Ovary (tissue), 9 donors: ENCODE data around the gene RGS6. TPM values are rescaled to one million over a fixed set of nuclear protein-coding genes. Genes with fewer than 3 reads are reported as not detected.

ENCODE experiments used
- DNase-seq, 5 donors: peaks; one replicate each; pipeline ENCODE4 v3.0.0-alpha.2; 2019 to 2020
- H3K27ac ChIP-seq, 2 donors: fragments of 200-600 bp; one replicate each; pipeline versions ENCODE4 v1.5.1 to v1.8.0; 2019 to 2022
- H3K27me3 ChIP-seq: fragments of 200-600 bp; one replicate; pipeline ENCODE4 v1.8.0; 2022
- H3K36me3 ChIP-seq: fragments of 200-600 bp; sonication (generic); one replicate; pipeline ENCODE4 v1.5.1; 2019
- H3K4me1 ChIP-seq: one replicate; pipeline ENCODE4 v1.8.1; 2013; ENCODE audit warnings: mild to moderate bottlenecking, moderate library complexity; ENCODE audit not compliant: insufficient read depth
- H3K4me3 ChIP-seq: fragments of 200-600 bp; sonication (generic); one replicate; pipeline ENCODE4 v1.5.1; 2017
- H3K9me3 ChIP-seq, 2 donors: fragments of 200-600 bp in 1 of 2; sonication (generic) in 1 of 2; one replicate each; pipeline versions ENCODE4 v1.5.1 to v1.8.1; 2013 to 2019; ENCODE audit warnings: mild to moderate bottlenecking in 1 of 2, moderate library complexity in 1 of 2
- EP300 ChIP-seq: sonication (generic); formaldehyde crosslinking; IDR thresholded peaks from one replicate; pipeline ENCODE4 v1.6.1; 2017; ENCODE audit warnings: antibody characterized with exemption
- POLR2A ChIP-seq: fragments of 450-650 bp; IDR thresholded peaks from one replicate; pipeline ENCODE4 v1.6.1; 2017; ENCODE audit warnings: antibody characterized with exemption, mild to moderate bottlenecking, moderate library complexity
- WGBS, 3 donors: extraction: QIAGEN DNeasy Blood & Tissue Kit in 1 of 3; methylation state at CpG; one replicate each; pipeline versions ENCODE4 v1.1.5 to v1.1.7; 2013 to 2017; 5-methylcytosine and 5-hydroxymethylcytosine counted together
- intact Hi-C, 4 donors: fragments of 100-400 bp; cut with DNase I; formaldehyde crosslinking; loops; one replicate each; pipeline versions ENCODE4 v1.11.0 to v1.15.1; 2022 to 2023
- polyA plus RNA-seq, 2 donors: library from polyadenylated mRNA; stranded (reverse); fragments of 200-250 nt in 1 of 2; fragments of 350-450 nt in 1 of 2; fragmentation: Illumina TruSeq in 1 of 2; extraction: RNeasy Lipid Tissue Mini Kit (QIAGEN cat#74804) in 1 of 2; gene quantifications; one replicate each; pipeline ENCODE4 v1.2.3, GENCODE V29; 2013 to 2014
- total RNA-seq, 7 donors: library from RNA; depleted of rRNA in 2 of 7; stranded (reverse); fragments of >200 nt in 2 of 7; fragmentation: NEBNext Ultra II Directional in 3 of 7; extraction: Animal tissue kit (Norgen Biotek cat#: 25700) in 3 of 7; gene quantifications; one replicate each; pipeline versions ENCODE4 v1.1.0 to v1.2.4, GENCODE V29; 2016 to 2023
- TF ChIP-seq, protein P1 (sequence below), 3 donors: fragments of 450-650 bp in 2 of 3; fragments of 200-600 bp in 1 of 3; IDR thresholded peaks; one replicate each; pipeline versions ENCODE4 v1.5.1 to v1.8.0; 2016 to 2022; ENCODE audit warnings: antibody characterized with exemption in 3 of 3, mild to moderate bottlenecking in 1 of 3
- donor health status: DM: no; HTN: no; CAD: no; lungs with moderate emphysema.
- donor health status: DM: no; HTN: no; CAD: no.
- donor health status: Bipolar disorder and iron deficiency.
- donor health status: DM: yes; HTN: yes; CAD: no.
- donor health status: DM: no; HTN: no; CAD: no.
- donor health status: DM: yes; HTN: yes; CAD: no.

RGS6 gene
- total and polyA plus RNA-seq, 9 donors = 0.53 to 6.9 (median 1.1) TPM

DNA sequence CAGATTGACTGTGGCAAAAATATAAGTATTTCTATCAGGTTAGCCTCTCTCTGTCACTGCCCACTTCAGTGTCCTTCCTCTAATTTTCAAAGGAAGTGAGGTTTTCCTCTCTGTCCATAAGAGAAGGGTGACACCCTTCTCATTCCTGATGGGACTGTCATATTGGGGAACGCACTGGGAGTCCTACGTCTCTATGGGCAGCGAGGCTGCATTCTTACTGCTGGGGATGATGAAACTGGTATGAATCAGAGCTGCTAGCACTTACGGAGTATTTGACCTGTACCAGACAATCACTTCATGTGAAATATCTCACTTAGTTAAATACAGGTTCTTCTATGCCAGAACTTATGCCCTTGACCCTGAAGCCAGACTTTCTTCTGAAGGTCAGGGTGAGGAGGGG, 525.4 kb downstream of the RGS6 start:
- no peaks in the 10 kb centered on the region for H3K36me3 ChIP-seq
- TF ChIP-seq, protein P1, sequence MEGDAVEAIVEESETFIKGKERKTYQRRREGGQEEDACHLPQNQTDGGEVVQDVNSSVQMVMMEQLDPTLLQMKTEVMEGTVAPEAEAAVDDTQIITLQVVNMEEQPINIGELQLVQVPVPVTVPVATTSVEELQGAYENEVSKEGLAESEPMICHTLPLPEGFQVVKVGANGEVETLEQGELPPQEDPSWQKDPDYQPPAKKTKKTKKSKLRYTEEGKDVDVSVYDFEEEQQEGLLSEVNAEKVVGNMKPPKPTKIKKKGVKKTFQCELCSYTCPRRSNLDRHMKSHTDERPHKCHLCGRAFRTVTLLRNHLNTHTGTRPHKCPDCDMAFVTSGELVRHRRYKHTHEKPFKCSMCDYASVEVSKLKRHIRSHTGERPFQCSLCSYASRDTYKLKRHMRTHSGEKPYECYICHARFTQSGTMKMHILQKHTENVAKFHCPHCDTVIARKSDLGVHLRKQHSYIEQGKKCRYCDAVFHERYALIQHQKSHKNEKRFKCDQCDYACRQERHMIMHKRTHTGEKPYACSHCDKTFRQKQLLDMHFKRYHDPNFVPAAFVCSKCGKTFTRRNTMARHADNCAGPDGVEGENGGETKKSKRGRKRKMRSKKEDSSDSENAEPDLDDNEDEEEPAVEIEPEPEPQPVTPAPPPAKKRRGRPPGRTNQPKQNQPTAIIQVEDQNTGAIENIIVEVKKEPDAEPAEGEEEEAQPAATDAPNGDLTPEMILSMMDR (IDR thresholded peaks at IDR 0.05) = no peak
- TF ChIP-seq EP300 (no peak), POLR2A (no peak)
- DNase-seq = no peak
- H3K4me3 ChIP-seq = no peak overlapping the region
- no peaks in the 10 kb centered on the region for H3K9me3 ChIP-seq
- no peak overlapping the region for H3K27ac ChIP-seq
- intact Hi-C loops = no loop called here
- WGBS, 3 donors = 81 to 86% (median 81%) methylated on average over 4 of the region's 4 CpGs
- H3K27me3 ChIP-seq = no peaks in the 10 kb centered on the region
- no peaks in the 10 kb centered on the region for H3K4me1 ChIP-seq

DNA sequence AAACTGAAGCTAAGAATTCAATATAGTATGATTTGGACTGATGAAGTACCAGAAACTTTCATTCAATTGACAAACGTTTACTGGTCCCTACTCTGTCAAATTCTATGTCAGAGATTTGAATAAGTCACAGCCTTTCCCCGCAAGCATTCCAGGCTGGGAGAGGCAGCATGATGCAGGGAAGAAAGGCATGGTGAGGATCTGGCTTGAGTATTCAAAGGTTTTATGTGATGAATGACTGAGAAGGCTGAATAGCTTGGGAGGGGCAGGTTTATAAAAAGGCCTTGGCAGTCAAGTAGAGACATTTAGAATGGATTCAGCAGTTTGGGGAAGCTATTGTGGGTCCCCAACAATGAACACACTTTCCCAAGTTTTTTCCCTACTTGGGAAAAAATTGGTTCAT, 529.8 kb downstream of the RGS6 start:
- intact Hi-C loops = no loop called here
- Histone ChIP-seq H3K27me3 (no peaks in the 10 kb centered on the region), H3K27ac (no peak overlapping the region), H3K4me3 (no peak overlapping the region), H3K4me1 (no peaks in the 10 kb centered on the region), H3K9me3 (no peaks in the 10 kb centered on the region), H3K36me3 (no peaks in the 10 kb centered on the region)
- DNase-seq = no peak
- WGBS, 3 donors = 77 to 81% (median 80%) methylated on average over 2 of the region's 2 CpGs
- TF ChIP-seq EP300 (no peak), POLR2A (no peak)
- TF ChIP-seq, protein P1 (IDR thresholded peaks at IDR 0.05) = no peak

DNA sequence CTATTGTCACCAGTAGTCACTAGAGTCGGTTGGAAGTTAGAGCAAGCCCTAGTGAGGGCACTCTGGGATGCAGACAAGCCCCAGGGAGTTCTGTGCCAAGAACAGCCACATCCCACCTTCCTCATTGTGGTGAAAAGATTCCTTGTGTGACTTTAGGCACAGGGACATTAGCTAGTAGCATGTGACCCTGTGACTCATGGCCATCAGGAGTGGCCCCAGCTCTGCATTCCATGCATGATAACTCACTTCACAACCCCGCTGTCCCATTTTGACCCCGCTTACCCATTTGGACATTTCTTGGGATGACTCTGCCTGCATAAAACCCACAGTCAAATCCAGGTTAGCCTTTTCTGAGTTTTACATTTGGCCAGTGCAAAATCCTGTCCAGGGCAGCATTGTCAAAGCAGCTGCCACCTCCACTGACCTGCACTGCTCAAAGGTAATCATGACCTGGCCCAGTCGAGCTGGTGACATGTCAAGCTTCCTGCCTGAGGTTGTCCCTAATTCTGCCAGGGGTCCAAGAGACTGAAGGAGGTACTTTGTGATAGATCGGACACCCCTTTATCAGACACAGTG, 531.1 kb downstream of the RGS6 start:
- Histone ChIP-seq H3K27me3 (no peaks in the 10 kb centered on the region), H3K4me3 (no peak overlapping the region), H3K4me1 (no peaks in the 10 kb centered on the region), H3K27ac (no peak overlapping the region), H3K9me3 (no peaks in the 10 kb centered on the region), H3K36me3 (no peaks in the 10 kb centered on the region)
- no peak for DNase-seq
- 74 to 86% (median 79%) methylated on average over 5 of the region's 5 CpGs for WGBS, 3 donors
- intact Hi-C loops = no loop called here
- TF ChIP-seq, protein P1 (IDR thresholded peaks at IDR 0.05) = no peak
- no peak for TF ChIP-seq EP300
- TF ChIP-seq POLR2A = no peak

DNA sequence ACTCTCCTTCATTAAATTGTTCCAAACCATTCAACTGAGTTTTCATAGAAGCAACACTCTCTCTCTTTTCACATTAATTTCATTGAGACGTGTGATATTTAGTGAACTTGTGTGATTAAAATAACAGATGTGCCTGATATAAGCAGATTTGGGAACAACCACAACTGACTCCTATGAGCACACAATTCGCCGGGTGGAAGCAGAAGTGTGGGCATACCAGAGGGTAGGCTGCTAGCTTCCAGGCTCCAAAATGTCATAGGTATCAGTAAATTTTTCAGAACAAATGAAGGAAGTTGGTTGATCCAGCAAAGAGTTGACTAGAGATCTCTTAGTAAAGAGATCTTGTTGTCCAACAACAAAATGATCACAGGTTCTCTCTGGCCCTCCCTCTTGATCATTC, 532.0 kb downstream of the RGS6 start:
- H3K27ac ChIP-seq = no peak overlapping the region
- H3K9me3 ChIP-seq = no peaks in the 10 kb centered on the region
- intact Hi-C loops = no loop called here
- WGBS, 3 donors = 84 to 90% (median 89%) methylated on average over 3 of the region's 3 CpGs
- no peak for DNase-seq
- no peaks in the 10 kb centered on the region for H3K27me3 ChIP-seq
- no peak overlapping the region for H3K4me3 ChIP-seq
- no peaks in the 10 kb centered on the region for H3K4me1 ChIP-seq
- no peaks in the 10 kb centered on the region for H3K36me3 ChIP-seq
- TF ChIP-seq EP300 (no peak), POLR2A (no peak)
- TF ChIP-seq, protein P1 (IDR thresholded peaks at IDR 0.05) = no peak
